GM19438 (cell line): ENCODE measurements around the gene ROS1.

Experiments used
- ATAC-seq: cut with Tn5 transposase; IDR thresholded peaks from one replicate; pipeline ENCODE4 v1.9.1; 2021; ENCODE audit warnings: low read depth; ENCODE audit not compliant: unreplicated experiment

ROS1 gene

DNA sequence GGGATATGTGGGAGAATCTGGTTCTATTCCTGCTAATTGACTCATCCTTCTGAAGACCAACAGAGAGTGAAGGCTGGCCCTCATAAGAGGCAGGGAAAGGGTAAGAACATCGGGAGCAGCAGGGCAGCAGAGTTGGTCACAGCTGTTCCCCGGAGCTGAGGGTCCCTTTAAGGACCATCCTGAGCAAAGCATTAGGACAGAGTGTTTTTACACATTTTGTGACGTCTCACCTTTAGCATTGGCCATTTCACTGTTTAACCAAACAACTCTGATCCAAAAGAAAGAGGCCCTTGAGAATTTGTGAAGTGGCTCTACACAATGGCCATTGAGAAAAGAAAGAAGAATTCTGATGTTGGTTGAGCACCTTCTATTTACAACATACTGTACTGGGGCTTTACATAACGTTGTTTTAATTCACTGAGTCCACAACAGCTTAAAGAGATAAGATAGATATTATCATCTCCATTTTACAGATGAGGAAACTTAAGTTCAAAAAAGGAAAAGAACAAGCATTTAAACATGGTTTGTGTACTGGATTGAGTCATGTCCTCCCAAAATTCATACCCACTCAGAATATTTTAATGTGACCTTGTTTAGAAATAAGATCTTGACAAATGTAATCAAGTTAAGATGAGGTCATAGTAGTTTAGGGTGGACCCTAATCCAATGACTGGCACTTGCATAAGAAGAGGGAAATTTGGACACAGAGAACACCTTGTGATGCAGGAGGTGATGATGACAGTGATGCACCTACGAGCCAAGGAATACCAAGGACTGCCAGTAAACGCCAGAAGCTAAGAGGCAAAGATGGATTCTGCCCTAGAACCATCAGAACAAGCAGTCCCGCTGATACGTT lies 98.4 kb downstream of the ROS1 start:
- no peak for ATAC-seq

DNA sequence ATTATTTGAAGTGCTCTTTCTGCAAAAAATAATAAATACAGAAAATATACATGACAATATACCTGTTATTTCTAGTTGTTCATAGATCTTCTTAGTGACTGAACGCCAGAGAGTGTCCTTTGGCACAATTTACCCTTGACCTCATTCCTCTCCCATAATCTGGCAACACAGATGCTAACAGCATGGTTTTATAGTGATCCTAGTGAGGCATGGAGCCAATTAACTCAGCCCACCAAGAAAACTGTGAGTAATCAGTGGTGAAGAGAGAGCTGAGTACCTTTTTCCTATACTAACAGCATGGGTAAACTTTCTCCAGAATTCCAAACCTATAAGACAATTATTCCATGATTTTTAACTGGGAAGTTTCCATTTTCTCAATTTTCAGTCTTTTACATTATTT lies 99.3 kb downstream of the ROS1 start:
- no peak for ATAC-seq

DNA sequence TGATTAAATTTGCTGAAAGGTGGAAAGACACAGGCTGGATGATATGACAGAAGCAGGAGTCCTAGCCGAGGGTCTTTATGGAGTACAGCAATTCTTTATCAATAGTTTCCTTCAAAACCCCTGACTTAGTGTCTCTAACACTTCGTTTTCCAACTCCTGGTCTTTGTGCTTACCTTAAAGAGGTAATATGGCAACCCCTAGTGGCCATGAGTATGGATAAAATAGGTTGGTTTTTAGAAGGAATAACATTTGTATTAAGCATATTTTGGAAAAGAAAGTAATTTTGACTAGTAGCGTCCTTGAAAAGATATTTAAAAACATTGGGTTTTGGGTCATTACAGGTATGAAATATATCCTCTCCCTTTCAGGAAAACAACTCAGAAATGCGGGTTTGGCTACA lies 108.5 kb downstream of the ROS1 start:
- no peak for ATAC-seq

DNA sequence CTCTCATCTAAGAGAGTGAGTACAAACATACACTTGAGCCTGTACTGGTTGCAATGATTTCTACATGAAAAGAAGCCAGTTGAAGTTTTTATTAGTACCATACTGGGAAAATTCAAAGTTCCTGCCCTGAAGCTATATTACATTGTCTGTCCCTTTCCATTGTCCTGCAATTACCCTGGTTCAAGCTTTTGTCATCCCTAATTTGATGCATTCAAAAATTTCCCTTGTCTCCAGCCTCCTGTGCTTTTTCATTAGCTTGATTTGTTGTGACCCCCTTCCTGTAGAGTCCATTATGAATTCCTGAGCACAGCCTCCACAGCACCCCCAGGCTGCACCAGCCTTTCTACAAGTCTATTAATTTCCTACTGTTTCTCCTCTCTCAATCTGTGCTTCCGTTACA lies 114.0 kb downstream of the ROS1 start:
- no peak for ATAC-seq

DNA sequence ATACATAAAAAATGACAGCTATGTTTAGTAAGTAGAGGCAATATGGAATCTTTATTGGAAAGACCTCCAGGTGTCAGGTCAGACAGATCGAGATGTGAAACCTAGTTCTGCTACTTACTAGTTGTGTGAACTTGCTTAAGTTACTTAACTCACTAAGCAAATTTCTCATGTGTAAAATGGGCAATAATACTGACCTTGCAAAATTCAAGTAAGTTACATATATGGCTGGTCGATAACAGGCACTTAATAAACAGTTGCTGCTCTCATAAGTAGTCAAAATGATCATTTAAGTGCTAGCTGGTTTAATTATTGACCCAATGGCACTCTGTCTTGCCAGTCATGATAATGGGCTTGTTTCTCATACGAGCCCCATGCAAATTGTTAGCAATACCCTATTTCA lies 114.4 kb downstream of the ROS1 start:
- no peak for ATAC-seq

DNA sequence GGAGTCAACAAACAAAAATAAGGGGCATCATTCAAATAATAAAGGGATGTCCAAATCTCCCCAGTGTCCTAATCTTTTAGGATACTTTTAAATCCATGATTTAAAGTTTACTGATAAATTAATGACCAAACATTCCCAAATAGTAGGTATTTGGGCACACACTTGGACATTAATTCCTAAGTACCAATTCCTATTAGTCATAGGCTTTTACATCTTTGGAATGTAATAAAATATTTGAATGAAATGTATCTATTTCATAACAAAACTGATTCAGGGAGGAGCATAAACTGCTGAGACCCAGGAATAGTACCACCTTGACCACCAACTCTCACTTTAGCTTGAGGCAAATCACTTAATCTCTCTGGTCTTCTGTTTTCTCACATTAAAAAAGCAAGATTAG lies 116.1 kb downstream of the ROS1 start:
- ATAC-seq = no peak

DNA sequence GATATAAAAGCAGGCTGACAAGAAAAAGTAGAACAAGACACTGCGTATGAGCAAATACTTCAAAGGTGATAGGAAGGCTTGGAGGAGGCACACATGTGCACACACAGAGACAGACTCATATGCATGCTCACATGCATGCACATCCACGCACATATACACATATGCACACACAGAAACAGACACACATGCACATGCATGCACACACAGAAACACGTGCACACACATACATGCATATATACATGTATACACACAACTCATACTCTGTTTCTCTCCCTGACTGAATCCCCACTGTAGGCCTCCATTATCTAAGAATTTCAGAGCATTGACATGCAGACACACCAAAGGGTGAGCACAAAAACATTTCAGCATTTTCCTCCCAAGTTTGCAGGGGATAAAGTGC lies 116.7 kb downstream of the ROS1 start:
- ATAC-seq = no peak

DNA sequence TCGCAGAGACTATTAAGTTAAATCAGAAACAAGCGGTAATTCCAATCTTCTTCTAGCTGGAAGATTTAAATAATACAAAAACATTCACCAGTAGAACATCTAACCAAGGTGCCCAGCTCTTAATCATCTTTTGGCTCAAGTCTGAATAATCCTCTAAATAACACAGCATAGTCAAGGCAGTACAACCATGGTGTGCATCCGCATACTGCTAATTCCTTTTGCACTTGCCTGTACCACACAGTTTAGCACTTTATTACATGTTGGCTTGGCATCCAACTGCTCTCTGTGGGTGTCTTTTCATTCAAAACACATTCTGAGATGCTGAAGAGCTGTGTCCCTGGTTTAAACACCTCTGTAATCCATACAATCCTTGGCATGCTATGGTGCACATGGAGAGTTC lies 118.1 kb downstream of the ROS1 start:
- ATAC-seq = no peak

DNA sequence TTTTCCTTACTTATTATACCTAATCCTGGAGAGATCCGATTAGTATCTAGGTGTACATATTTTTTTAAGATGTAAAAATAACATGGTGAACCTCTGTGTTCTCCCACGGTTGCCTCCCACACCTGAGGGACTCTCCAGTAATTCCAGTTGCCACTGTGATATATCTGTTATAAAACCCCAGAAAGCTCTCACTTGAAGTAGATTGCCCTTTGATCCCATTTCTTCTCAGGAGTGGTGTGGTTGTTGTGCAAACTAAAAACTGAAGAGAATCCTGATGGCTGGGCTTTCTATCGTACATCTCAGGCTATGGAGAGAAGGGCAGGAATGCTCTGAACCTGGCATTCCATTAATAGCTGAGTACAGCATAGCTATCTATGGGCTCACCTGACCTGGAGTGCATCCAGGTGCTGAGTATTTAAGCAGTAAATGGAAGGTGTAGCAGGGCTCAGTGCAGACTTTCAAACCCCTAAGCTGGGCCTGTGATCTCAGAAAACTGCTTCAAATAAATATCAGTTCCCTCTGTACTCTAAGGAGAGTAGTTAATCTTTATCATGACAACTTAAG lies 119.4 kb downstream of the ROS1 start:
- ATAC-seq = no peak

DNA sequence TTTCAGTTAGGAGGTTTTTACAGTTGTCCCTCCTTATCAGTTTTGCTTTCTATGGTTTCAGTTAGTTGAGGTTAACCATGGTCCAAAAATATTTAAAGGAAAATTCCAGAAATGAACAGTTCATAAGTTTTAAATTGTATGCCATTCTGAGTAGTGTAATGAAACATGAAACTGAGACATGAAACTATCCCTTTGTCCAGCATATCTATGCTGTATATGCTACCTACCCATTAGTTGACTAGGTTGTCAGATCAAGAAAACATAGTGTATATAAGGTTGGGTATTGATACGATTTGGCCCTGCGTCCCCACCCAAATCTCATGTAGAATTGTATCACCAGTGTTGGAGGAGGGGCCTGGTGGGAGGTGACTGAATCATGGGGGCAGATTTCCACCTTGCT lies 121.3 kb downstream of the ROS1 start:
- no peak for ATAC-seq

DNA sequence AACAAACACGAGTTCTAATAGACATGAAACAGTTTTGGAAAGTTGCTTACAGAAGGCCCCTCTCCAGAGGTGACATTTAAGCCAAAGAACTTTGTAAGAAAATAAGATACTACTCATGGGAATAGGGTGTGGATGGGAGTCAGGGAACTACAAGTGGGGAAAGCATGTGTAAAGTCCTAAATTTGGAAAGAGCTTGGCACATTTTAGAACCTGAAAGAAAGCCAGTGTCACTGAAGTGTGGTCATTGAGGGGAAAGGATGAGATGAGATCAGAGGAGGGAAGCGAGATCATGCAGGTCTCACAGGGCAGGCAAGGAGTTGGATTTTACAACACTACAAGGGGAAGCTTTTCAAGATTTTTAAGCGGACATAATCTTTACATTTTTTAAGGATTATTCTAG lies 122.4 kb downstream of the ROS1 start:
- no peak for ATAC-seq

DNA sequence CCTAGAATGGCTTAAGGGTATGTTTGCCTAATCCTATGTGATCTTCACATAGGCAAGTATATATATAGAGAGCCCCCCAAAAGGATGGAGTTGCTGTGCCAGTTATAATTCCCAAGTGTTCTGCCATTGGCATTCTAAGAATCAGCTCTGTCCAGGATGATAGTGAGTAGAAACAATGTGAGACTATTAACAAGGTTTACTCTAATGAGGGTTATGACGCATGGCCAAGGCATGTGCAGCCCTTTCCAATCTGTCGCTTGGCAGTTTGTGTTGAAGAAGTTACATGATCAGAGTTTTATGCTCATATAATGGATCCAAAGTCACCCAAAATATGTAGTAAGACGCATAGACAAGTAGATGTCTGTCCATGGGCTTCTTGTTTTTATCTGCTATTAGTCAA lies 126.8 kb downstream of the ROS1 start:
- no peak for ATAC-seq

DNA sequence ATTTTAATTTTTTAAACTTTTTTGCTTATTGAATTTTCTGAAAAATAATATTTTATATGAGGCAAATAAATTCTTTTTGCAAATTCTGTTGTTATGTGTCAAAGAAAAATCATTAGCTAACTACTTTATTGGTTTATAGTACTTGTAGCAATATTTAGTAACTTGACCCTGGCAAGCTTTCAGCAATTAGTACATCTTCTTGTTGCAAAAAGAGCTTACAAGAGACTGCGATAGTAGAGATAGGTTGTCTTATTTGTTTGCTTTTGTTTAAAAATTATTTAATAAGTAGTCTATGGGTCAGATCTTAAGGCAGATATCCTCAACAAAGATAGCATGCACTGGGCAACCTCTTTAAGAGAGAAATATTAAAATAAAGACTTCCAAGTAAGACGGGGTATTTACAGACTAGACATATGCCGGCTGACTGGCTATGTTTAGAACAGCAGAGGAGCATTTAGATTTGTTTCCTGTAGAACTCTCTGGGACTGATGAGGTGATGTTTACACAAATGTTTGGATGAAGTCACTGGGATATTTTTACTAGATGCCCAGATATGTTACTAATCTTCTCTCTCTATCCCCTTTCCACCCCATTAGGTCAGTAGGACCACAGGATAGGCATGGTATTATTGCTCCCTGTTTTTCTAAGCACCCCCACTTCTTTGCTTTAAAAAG lies 135.4 kb downstream of the ROS1 start:
- ATAC-seq = no peak

DNA sequence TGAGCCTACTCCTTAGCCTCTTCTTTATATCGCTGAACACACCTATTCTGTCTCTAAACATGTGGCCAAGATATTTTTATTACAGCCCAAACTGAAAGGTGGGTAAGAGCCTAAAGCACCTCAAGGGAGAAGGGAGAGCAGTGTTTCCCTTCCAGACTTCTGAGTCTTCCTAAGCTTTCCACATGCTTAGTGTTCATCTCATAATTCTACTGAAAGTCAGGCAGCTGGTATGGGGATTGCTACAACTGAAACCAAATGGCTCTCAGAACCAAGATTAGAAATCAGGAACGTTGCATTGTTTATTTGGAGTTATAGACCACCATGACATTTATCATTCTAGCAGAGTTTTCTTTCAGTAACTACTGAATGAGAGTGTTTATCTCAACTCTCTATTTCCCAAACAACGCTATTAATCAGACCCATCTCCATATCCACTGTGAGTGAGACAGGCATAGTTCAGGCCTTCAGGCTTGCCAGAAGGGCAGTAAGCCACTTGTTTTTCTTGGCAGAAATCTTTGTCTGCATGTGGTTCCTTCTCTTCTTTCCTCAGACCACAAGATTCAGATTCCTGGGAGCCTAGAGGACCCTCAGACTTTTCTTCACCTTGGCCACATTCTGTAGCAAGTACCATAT lies 137.5 kb downstream of the ROS1 start:
- no peak for ATAC-seq

DNA sequence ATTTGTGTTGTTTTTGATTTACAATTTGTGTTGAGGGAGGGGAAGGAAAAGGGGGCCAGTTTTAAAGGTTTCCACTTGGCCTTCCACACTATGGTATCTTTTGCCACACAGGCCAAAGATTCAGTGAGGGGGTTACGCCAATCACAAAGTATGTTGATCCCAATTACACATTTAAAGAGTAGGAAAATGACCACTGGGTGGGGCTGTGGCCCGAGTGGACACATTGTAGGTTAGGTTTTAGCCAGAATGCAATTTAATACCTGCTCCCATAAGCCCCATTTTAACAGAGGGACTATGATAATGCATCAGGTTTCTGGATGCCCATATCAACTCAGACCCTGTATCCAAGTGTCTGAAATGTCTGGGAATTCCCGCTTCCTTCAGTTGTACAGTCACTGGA lies 144.8 kb downstream of the ROS1 start:
- ATAC-seq = no peak

DNA sequence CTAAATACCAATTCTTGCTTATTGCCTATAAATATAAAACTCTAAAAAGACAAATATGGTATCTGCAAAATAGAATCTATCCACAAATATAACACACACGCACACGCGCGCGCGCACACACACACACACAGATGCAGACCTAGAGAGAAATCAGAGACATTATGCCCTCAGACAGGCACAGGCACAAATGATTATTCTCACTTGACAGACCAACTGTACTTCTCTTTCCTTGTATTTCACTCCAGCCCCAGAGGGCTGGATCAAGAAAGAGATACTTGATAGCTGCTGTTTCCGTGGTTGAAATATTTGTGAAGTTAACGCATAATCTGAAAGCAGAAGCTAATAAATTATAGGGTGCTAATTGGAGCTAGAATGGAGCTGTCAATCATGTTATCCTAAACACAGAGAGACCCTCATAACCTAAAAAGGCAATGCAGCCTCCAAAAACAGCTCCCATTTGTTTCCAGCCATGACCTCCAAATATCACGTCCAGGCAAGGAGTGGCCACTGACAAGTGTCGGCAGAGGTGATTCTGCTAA lies 148.9 kb downstream of the ROS1 start:
- no peak for ATAC-seq

DNA sequence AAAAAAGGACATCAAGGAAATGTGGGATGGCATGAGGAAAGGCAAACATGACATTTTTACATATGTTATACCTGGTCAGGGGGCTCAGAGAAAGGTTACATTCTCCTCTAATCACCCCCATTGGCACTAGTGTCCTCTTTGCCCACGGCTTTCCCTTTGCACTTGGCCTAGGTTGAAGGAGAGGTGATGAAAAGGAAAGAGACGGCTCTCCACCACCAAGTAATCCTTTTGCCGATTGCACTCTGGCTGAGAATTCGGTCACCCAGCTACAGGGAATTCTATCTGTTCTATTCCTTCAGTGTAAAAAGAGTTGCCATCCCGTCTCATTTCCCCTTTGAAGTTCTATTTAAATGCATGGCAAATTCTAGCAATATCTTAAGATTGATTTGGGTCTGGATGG lies 150.0 kb downstream of the ROS1 start:
- ATAC-seq = no peak

DNA sequence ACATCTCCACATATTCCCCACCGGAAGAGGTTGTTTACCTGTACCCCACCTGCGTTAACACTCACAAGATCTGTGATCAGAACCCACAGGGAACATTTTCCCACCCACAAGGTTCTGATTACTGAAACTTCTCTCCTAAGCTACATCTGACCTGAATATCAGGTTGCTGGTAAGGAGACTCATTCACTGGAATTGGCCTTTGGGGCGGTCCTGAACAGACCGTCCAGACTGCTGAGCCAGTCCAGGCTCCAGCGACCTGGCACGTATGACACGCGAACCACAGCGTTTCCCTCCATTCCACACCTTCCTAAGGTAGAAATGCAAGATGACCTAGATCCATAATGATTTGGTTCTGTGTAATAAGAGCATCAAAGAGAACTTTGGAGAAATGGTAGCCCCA lies 150.5 kb downstream of the ROS1 start:
- ATAC-seq = no peak

DNA sequence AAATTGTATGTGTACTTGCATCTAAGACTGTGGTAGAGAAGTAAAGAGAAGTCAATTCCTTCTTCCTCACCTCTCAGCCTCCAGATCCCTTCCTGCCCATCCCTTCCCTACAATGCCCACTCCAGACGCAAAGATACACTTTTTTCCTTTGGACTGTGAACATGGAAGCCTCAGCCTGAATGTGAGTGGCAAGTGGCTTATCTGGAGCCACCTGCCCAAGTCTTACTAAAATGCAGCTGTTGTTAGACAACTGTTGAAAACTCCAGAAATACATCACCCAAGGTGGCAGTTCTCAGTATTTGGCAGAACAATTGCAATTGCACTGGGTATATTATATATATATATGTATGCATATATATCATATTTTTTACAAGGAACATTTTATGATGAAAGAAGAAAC lies 152.9 kb downstream of the ROS1 start:
- ATAC-seq = no peak

DNA sequence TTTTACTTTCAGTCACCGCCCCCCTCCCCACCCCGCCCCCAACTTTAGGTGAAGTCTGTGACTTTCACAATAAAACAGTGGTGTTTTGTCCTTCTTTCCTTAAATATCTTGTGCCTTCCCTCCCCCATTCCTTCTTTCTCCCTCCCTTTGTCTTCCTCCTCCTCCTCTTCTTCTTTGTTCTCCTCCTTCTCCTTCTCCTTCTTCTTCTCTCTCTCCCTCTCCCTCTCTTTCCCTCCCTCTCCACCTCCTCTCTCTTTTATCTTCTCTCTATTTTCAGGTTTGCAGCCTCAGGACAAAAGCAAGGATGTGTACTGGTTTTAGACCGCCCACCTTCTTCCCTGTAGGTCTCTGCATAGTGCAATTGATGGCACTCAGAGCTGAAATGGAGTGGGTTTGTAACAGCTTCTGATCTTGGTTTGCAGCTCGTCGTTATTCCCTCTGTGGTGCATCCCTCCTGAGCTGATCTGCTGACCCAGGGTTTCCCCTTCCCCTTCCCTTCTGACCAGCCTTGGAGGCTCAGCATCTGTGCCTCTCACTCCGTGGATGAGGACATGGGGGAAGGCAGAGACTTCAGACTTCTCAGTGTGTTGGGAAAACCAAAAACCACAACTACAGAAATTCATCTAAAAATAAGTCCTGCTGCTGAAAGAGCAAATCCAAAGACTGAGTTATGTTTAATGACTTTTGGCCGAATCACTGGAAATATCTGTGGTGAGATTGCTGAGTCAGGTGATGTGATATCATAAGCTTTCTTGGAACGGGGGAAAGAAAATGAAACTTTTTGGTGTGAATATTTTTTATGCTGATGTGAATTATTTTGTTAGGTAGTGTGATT lies 153.5 kb downstream of the ROS1 start:
- ATAC-seq = no peak
